Measurements from ENCODE around the gene FGF5.

FGF5 gene

DNA sequence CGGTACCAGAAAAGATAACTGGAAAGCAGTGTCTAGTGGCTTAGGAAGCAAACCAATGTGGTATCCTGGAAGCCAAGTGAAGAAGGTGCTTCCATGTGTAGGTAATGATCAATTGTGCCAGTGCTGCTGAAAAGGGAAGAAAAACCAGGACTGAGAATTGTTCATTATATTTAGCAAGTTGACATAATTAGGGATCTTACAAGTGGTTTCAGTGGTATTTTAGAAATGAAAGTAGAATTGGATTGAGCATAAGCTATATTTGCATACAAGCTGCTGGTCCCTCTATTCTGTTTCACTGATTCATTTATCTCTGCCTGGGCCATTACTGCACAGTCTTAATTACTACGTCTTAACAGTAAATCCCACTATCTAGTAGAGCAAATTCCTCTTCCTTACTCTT, 36.9 kb upstream of the FGF5 start:
- Histone ChIP-seq H3K4ac (ENCODE audit: low read length) (no peak overlapping the region), H4K91ac (ENCODE audit: low read depth, low read length, poor library complexity) (no peak overlapping the region), H3K18ac (ENCODE audit: low read length) (no peak overlapping the region), H3K36me3 (replicated peaks in 1 of 2; ENCODE audit: control insufficient read depth in 2 of 2, insufficient read depth in 2 of 2, low read length in 2 of 2) (no peaks in the 10 kb centered on the region), H4K8ac (ENCODE audit: low read depth, low read length) (no peak overlapping the region), H3K4me1 (ENCODE audit: control insufficient read depth in 2 of 2, insufficient read depth in 1 of 2, low read depth in 1 of 2, low read length in 2 of 2) (no peaks in the 10 kb centered on the region), H2AFZ (ENCODE audit: low read length) (no peak overlapping the region), H3K4me2 (ENCODE audit: insufficient read depth, low read length, poor library complexity, severe bottlenecking) (no peak overlapping the region), H2BK15ac (ENCODE audit: low read length) (no peak overlapping the region), H2BK12ac (ENCODE audit: low read length) (no peak overlapping the region), H3K9me3 (replicated peaks in 1 of 2; ENCODE audit: control insufficient read depth in 2 of 2, insufficient read depth in 1 of 2, low read depth in 1 of 2, low read length in 2 of 2) (no peaks in the 10 kb centered on the region), H3K23ac (ENCODE audit: low read depth, low read length, poor library complexity) (no peak overlapping the region), H3K4me3 (ENCODE audit: low read length in 2 of 2) (no peak overlapping the region), H2BK120ac (ENCODE audit: low read depth, low read length) (no peak overlapping the region), H3K14ac (ENCODE audit: low read length) (no peak overlapping the region), H3K79me1 (ENCODE audit: low read depth, low read length) (no peaks in the 10 kb centered on the region), H2AK5ac (ENCODE audit: low read depth, low read length) (no peak overlapping the region), H3K27ac (replicated peaks; ENCODE audit: low read length) (no peak overlapping the region), H2BK5ac (ENCODE audit: low read length) (no peak overlapping the region), H3K27me3 (ENCODE audit: control insufficient read depth in 3 of 3, insufficient read depth in 3 of 3, low read depth in 1 of 3, low read length in 3 of 3) (peaks cover 0 to 2% (median 0%) of the 10 kb centered on the region in 3 experiments), H3K9ac (ENCODE audit: low read depth, low read length, poor library complexity) (no peak overlapping the region)
- no peak for DNase-seq (ENCODE audit: low spot score)
- WGBS, 2 donors (ENCODE audit: extremely low coverage in 2 of 2, insufficient read length in 2 of 2, insufficient replicate concordance in 1 of 2) = no CpG with 5 or more reads among the region's 2 CpGs

DNA sequence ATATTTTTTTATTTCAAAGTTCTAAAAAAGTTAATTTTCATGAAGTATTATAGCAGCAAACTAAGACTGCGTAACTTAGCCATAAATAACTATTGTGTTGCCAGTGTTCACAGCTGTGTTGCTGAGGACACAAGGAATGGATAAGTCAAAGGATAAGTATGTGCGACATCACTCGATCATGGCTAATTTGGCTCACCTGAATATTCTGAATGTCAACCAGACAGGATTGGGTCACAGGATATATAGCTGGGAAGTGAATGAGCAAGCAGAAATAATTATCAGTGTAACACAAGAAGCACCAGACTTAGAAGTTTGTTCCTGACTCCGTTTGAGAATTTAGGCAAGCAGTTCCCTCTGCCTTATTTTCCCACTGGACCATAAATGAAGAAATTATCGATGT, 35.3 kb upstream of the FGF5 start:
- DNase-seq (ENCODE audit: low spot score) = no peak
- Histone ChIP-seq H3K4me1 (ENCODE audit: control insufficient read depth in 2 of 2, insufficient read depth in 1 of 2, low read depth in 1 of 2, low read length in 2 of 2) (no peaks in the 10 kb centered on the region), H3K4me3 (ENCODE audit: low read length in 2 of 2) (no peak overlapping the region), H3K27ac (replicated peaks; ENCODE audit: low read length) (no peak overlapping the region), H3K79me1 (ENCODE audit: low read depth, low read length) (no peaks in the 10 kb centered on the region), H2BK120ac (ENCODE audit: low read depth, low read length) (no peak overlapping the region), H3K4me2 (ENCODE audit: insufficient read depth, low read length, poor library complexity, severe bottlenecking) (no peak overlapping the region), H3K23ac (ENCODE audit: low read depth, low read length, poor library complexity) (no peak overlapping the region), H4K8ac (ENCODE audit: low read depth, low read length) (no peak overlapping the region), H3K18ac (ENCODE audit: low read length) (no peak overlapping the region), H2AFZ (ENCODE audit: low read length) (no peak overlapping the region), H3K9ac (ENCODE audit: low read depth, low read length, poor library complexity) (no peak overlapping the region), H2AK5ac (ENCODE audit: low read depth, low read length) (no peak overlapping the region), H3K14ac (ENCODE audit: low read length) (no peak overlapping the region), H4K91ac (ENCODE audit: low read depth, low read length, poor library complexity) (no peak overlapping the region), H3K27me3 (ENCODE audit: control insufficient read depth in 3 of 3, insufficient read depth in 3 of 3, low read depth in 1 of 3, low read length in 3 of 3) (peaks cover 0 to 2% (median 0%) of the 10 kb centered on the region in 3 experiments), H2BK15ac (ENCODE audit: low read length) (no peak overlapping the region), H3K9me3 (replicated peaks in 1 of 2; ENCODE audit: control insufficient read depth in 2 of 2, insufficient read depth in 1 of 2, low read depth in 1 of 2, low read length in 2 of 2) (no peaks in the 10 kb centered on the region), H2BK5ac (ENCODE audit: low read length) (no peak overlapping the region), H2BK12ac (ENCODE audit: low read length) (no peak overlapping the region), H3K36me3 (replicated peaks in 1 of 2; ENCODE audit: control insufficient read depth in 2 of 2, insufficient read depth in 2 of 2, low read length in 2 of 2) (no peaks in the 10 kb centered on the region), H3K4ac (ENCODE audit: low read length) (no peak overlapping the region)
- WGBS, 2 donors (ENCODE audit: extremely low coverage in 2 of 2, insufficient read length in 2 of 2, insufficient replicate concordance in 1 of 2) = no CpG with 5 or more reads among the region's 5 CpGs

DNA sequence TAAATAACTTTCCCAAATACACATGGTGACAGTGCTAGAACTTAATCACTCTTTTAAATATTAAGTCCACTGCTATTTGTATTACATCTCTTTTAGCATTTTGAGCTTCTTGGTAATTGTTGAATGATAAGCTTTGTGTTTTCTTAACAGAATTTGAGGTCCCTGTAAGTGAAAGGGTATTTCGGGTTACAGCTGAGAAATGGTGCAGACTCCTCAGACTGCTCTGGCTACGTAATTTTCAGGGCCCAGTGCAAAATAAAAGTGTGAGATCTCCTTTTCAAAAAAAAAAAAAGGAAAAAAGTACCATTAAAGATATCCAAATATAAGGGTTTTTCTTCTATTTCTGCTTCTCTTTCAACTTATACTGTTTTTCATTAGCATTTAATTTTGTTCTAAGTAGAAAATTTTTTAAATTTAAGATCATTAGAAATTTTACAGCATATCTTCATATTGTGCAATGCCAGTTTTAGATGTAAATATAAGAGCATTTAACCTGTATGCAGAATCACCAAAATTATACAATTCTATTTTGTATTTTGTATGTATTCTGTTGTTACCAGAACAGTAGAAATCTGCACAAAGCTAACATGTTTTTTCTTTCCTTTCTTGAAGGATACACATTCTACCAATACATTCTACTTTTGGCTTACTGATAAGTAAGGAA, 33.6 kb upstream of the FGF5 start:
- Histone ChIP-seq H3K23ac (ENCODE audit: low read depth, low read length, poor library complexity) (no peak overlapping the region), H2BK5ac (ENCODE audit: low read length) (no peak overlapping the region), H3K9me3 (replicated peaks in 1 of 2; ENCODE audit: control insufficient read depth in 2 of 2, insufficient read depth in 1 of 2, low read depth in 1 of 2, low read length in 2 of 2) (no peaks in the 10 kb centered on the region), H3K27ac (replicated peaks; ENCODE audit: low read length) (no peak overlapping the region), H3K9ac (ENCODE audit: low read depth, low read length, poor library complexity) (no peak overlapping the region), H2AK5ac (ENCODE audit: low read depth, low read length) (no peak overlapping the region), H3K36me3 (replicated peaks in 1 of 2; ENCODE audit: control insufficient read depth in 2 of 2, insufficient read depth in 2 of 2, low read length in 2 of 2) (no peaks in the 10 kb centered on the region), H2AFZ (ENCODE audit: low read length) (no peak overlapping the region), H4K8ac (ENCODE audit: low read depth, low read length) (no peak overlapping the region), H3K4me1 (ENCODE audit: control insufficient read depth in 2 of 2, insufficient read depth in 1 of 2, low read depth in 1 of 2, low read length in 2 of 2) (no peaks in the 10 kb centered on the region), H2BK120ac (ENCODE audit: low read depth, low read length) (no peak overlapping the region), H3K4me2 (ENCODE audit: insufficient read depth, low read length, poor library complexity, severe bottlenecking) (no peak overlapping the region), H3K27me3 (ENCODE audit: control insufficient read depth in 3 of 3, insufficient read depth in 3 of 3, low read depth in 1 of 3, low read length in 3 of 3) (peaks cover 0 to 2% (median 0%) of the 10 kb centered on the region in 3 experiments), H2BK15ac (ENCODE audit: low read length) (no peak overlapping the region), H3K18ac (ENCODE audit: low read length) (no peak overlapping the region), H2BK12ac (ENCODE audit: low read length) (no peak overlapping the region), H3K4ac (ENCODE audit: low read length) (no peak overlapping the region), H3K4me3 (ENCODE audit: low read length in 2 of 2) (no peak overlapping the region), H3K14ac (ENCODE audit: low read length) (no peak overlapping the region), H4K91ac (ENCODE audit: low read depth, low read length, poor library complexity) (no peak overlapping the region), H3K79me1 (ENCODE audit: low read depth, low read length) (no peaks in the 10 kb centered on the region)
- WGBS, 2 donors (ENCODE audit: extremely low coverage in 2 of 2, insufficient read length in 2 of 2, insufficient replicate concordance in 1 of 2) = no CpG with 5 or more reads among the region's 2 CpGs
- no peak for DNase-seq (ENCODE audit: low spot score)

DNA sequence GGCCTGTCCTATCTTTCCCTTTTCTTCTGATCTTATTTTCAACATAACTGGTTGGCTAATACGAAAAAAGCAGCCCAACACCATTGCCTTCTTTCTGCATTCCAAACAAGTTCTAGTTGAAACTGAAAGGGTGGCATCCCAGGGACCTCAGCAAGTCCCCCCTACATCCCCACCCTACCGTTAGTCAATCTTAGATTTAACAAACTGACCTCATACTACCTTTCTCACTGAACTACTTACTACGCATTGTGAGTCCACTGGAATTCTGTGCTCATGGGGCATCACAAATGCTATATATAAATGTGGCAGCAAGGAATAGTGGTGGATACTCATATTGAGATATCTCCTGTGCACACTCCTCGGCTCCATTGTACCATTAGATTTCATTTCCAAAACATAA, 33.1 kb upstream of the FGF5 start:
- Histone ChIP-seq H3K4me1 (ENCODE audit: control insufficient read depth in 2 of 2, insufficient read depth in 1 of 2, low read depth in 1 of 2, low read length in 2 of 2) (no peaks in the 10 kb centered on the region), H2AFZ (ENCODE audit: low read length) (no peak overlapping the region), H3K18ac (ENCODE audit: low read length) (no peak overlapping the region), H3K9me3 (replicated peaks in 1 of 2; ENCODE audit: control insufficient read depth in 2 of 2, insufficient read depth in 1 of 2, low read depth in 1 of 2, low read length in 2 of 2) (no peaks in the 10 kb centered on the region), H3K14ac (ENCODE audit: low read length) (no peak overlapping the region), H3K4ac (ENCODE audit: low read length) (no peak overlapping the region), H4K8ac (ENCODE audit: low read depth, low read length) (no peak overlapping the region), H2BK15ac (ENCODE audit: low read length) (no peak overlapping the region), H3K27ac (replicated peaks; ENCODE audit: low read length) (no peak overlapping the region), H3K36me3 (replicated peaks in 1 of 2; ENCODE audit: control insufficient read depth in 2 of 2, insufficient read depth in 2 of 2, low read length in 2 of 2) (no peaks in the 10 kb centered on the region), H3K4me3 (ENCODE audit: low read length in 2 of 2) (no peak overlapping the region), H2BK120ac (ENCODE audit: low read depth, low read length) (no peak overlapping the region), H3K4me2 (ENCODE audit: insufficient read depth, low read length, poor library complexity, severe bottlenecking) (no peak overlapping the region), H2AK5ac (ENCODE audit: low read depth, low read length) (no peak overlapping the region), H3K9ac (ENCODE audit: low read depth, low read length, poor library complexity) (no peak overlapping the region), H2BK5ac (ENCODE audit: low read length) (no peak overlapping the region), H3K23ac (ENCODE audit: low read depth, low read length, poor library complexity) (no peak overlapping the region), H3K79me1 (ENCODE audit: low read depth, low read length) (no peaks in the 10 kb centered on the region), H4K91ac (ENCODE audit: low read depth, low read length, poor library complexity) (no peak overlapping the region), H2BK12ac (ENCODE audit: low read length) (no peak overlapping the region), H3K27me3 (ENCODE audit: control insufficient read depth in 3 of 3, insufficient read depth in 3 of 3, low read depth in 1 of 3, low read length in 3 of 3) (peaks cover 0 to 2% (median 0%) of the 10 kb centered on the region in 3 experiments)
- WGBS, 2 donors (ENCODE audit: extremely low coverage in 2 of 2, insufficient read length in 2 of 2, insufficient replicate concordance in 1 of 2) = no CpG with 5 or more reads among the region's 4 CpGs
- no peak for DNase-seq (ENCODE audit: low spot score)

All from neuronal stem cell (in vitro differentiated cells).